GM12892 (cell line): ENCODE data around the gene HADHA.

ENCODE experiments used
- POLR2A ChIP-seq: IDR thresholded peaks from 2 replicates; pipeline ENCODE4 v1.6.1; 2011; ENCODE audit warnings: low read depth, low read length, control low read depth
- POLR2AphosphoS5 ChIP-seq: IDR thresholded peaks from 2 replicates; pipeline ENCODE4 v1.6.1; 2011; ENCODE audit warnings: low read depth, low read length, control low read depth

GRCh38 chr2:26172189-26172870, 72.1 kb downstream of the HADHA start:
- TF ChIP-seq POLR2A (no peak), POLR2AphosphoS5 (no peak)
